Activated naive CD4-positive, alpha-beta T cell treated with anti-CD3 and anti-CD28 coated beads, Interleukin-2, amount 10 ng/mL, durations not matched to agents 7 days and 5 days (primary cell): ENCODE measurements around the gene CXXC4.
A peak's percentile ranks its signal among the peaks of the same experiment; 100 is the strongest.

Experiments used
- CTCF ChIA-PET: fragments of 350-600 bp; sonication (Branson Sonifier 250); formaldehyde crosslinking; loops from one replicate; lab custom pipeline; 2021; ENCODE audit warnings: antibody characterized with exemption; lab: Charles Lee
- DNase-seq: peaks from one replicate; pipeline ENCODE4 v3.0.0-alpha.2; 2020
- H3K27ac Mint-ChIP-seq: one replicate; pipeline ENCODE4 v1.8.0; 2021; ENCODE audit warnings: mild to moderate bottlenecking, moderate library complexity, mixed read lengths
- H3K27me3 Mint-ChIP-seq: one replicate; pipeline ENCODE4 v1.8.0; 2021; ENCODE audit warnings: mild to moderate bottlenecking, mixed read lengths
- H3K36me3 Mint-ChIP-seq: one replicate; pipeline ENCODE4 v1.8.0; 2021; ENCODE audit warnings: mixed read lengths
- H3K4me1 Mint-ChIP-seq: one replicate; pipeline ENCODE4 v1.8.0; 2021; ENCODE audit warnings: mixed read lengths
- H3K4me3 Mint-ChIP-seq: one replicate; pipeline ENCODE4 v1.8.0; 2021; ENCODE audit warnings: mild to moderate bottlenecking, moderate library complexity, mixed read lengths
- H3K9me3 Mint-ChIP-seq: one replicate; pipeline ENCODE4 v1.8.0; 2021; ENCODE audit warnings: mixed read lengths

CXXC4 gene

DNA sequence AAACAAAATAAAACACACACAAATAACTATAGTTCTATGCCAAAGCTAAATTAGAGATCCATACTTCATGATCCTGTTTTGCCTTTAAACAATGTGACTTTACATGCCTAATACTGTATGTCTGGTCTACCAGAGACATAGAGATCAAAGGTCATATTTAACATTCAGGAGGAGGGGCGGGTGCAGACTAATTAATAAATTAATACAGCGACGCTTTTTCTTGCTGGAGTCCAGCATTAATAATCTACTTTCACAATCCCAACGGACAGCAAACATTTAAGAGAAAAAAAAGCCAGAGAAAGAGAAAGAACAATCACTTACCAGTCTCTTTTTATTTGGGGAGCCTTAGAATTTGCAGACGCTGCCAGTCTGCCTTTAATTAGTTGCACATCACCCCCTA lies 509 bp downstream of the CXXC4 start:
- no peak overlapping the region for H3K27ac Mint-ChIP-seq
- CTCF ChIA-PET = no interaction called here
- H3K36me3 Mint-ChIP-seq = no peaks in the 10 kb centered on the region
- peaks cover 30% of the 10 kb centered on the region for H3K4me1 Mint-ChIP-seq
- H3K4me3 Mint-ChIP-seq = peak overlapping the region; percentile 19
- peaks cover 60% of the 10 kb centered on the region for H3K27me3 Mint-ChIP-seq
- no peak for DNase-seq
- no peaks in the 10 kb centered on the region for H3K9me3 Mint-ChIP-seq

DNA sequence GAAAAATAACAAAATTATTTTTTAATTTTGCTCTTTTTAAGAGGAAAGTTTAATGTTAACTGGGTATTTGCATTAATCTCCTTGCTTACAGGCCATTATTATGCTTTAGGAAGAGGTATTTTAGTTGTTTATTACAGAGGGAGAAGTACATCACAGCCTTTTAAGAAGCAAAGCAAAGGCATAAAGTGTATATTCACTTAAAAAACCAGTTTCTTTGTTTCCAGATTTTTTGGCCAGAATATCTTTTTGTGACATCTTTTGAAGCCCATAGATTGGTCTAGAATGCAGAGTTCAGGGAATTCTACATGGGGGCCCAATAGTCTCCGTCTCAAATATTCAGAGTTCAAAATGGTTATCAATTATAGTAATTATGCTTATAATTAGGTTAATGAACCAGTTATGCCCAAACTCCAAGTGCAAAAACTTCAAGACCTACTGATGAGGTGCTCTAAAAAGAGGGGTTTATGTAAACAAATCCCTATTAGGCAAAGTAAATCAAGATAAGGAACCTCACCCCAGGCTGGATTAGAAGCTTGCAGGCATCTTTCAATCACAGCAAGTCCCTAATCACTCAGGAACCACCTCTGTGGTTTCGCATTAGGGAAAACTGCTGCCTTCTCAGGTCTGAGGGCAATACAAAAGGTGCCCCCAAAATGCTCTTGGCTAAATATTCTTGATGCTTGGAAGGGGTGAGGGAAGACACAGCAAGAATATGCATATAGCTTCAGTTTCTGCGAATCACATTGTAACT lies 1.4 kb downstream of the CXXC4 start:
- Mint-ChIP-seq H3K4me3 (no peak overlapping the region), H3K27me3 (peaks cover 60% of the 10 kb centered on the region), H3K9me3 (no peaks in the 10 kb centered on the region), H3K36me3 (no peaks in the 10 kb centered on the region), H3K4me1 (peaks cover 30% of the 10 kb centered on the region), H3K27ac (no peak overlapping the region)
- DNase-seq = no peak
- CTCF ChIA-PET = no interaction called here

DNA sequence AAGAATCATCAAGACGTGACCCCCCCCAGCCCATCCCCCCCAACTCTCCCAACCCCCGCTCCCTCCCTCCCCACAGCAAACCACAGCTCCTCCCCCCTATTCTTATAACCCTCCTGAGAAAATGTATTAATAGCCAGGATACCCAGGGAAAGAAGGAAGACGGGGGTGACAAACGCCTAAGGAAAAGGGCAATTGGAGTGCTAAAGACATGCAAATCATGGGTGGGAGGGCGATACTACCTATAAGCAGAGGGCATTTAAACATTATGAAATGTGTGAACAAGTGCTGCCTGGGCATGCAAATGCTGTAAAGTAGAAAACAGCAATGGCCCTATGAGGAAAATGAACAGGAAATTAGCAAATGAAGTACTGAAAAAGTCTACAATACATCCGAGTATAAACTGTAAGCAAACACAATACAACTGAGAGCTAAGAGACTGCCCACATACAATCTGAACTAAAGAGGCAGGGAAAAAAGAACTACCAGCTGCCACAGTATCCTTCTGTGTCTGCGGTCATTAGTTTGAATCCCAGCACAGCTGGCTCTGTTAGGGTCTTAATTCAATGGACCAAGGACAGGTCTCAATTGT lies 2.4 kb downstream of the CXXC4 start:
- Mint-ChIP-seq H3K4me3 (peak overlapping the region; percentile 46), H3K4me1 (peaks cover 30% of the 10 kb centered on the region), H3K9me3 (no peaks in the 10 kb centered on the region), H3K36me3 (no peaks in the 10 kb centered on the region), H3K27me3 (peaks cover 60% of the 10 kb centered on the region), H3K27ac (no peak overlapping the region)
- CTCF ChIA-PET = no interaction called here
- DNase-seq = no peak

DNA sequence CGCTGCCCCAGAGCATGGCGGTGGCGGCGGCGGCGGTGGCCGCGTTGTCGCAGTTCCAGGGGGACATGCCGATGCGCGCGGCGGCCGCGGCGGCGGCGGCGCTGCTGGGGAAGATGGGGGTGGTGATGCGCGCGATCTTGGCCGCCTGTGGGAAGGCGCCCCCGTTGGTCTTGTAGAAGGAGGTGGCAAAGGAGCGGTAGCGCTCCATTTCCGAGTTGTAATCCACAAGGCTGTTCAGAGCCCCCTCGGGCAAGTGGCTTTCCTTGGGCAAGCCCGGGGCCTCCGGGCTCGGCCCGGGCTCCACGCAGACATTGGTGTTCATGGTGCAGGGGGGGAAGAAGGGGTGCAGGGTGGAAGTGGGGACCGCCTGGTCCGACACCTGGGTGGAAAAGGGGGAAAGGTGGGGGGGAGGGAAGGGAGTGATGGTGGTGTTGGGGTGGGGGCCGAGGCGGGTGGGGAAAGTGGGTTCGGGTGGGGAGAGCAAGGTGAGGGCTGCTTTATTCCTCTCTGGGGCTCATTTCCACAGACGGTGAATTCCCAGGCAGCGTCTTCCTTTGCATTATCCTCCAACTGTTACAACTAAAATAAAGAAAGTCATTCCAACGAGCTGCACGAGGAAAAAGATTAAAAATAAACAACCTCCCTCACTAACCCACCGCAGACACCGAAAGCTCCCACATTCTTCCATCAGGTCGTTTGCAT lies 3.1 kb downstream of the CXXC4 start:
- H3K27ac Mint-ChIP-seq = no peak overlapping the region

DNA sequence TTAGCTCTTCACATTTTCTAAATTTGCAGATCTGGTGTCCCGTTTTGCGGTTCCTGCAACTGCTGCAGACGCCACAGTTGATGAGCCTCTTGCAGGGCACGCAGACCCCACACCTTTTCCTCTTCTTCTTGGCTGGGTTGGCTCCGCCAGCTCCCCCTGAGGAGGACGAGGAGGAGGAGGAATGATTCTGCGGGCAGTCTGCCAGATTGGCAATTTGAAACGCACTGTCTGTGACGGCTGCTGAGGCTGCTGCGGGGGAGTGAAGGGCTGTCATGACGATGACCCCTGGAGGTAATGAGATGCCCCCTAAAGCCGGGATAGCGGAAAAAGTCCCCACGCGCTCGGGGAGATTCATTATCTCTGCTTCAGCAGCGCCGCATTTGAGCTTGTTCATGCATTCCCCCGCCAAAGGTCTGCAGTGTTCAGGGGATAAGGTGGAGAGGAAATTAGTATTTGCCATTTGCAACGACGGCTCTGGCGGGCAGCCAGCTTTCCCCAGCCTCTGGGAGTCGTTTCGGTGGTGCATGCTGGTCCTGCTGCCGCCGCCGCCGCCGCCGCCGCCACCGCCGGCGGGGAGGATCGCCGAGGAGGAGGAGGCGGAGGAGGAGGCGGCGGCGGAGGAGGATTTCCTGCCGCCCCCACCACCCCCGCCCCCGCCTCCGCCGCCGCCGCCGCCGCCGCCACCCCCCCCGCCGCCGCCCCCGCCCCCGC lies 3.8 kb downstream of the CXXC4 start:
- Mint-ChIP-seq H3K27ac (no peak overlapping the region), H3K36me3 (no peaks in the 10 kb centered on the region), H3K27me3 (peaks cover 60% of the 10 kb centered on the region), H3K9me3 (no peaks in the 10 kb centered on the region), H3K4me1 (peaks cover 30% of the 10 kb centered on the region), H3K4me3 (peak overlapping the region; percentile 51)
- DNase-seq = peak; percentile 53
- CTCF ChIA-PET = interaction anchor here (0.7 kb wide), 1 partner anchor 1622 kb away, joined by 3 read pairs; no protein-coding TSS in a partner anchor

More for the DNA sequence above, 3.1 kb downstream of the CXXC4 start:
- H3K36me3 Mint-ChIP-seq = no peaks in the 10 kb centered on the region
- peaks cover 60% of the 10 kb centered on the region for H3K27me3 Mint-ChIP-seq
- H3K4me3 Mint-ChIP-seq = peak overlapping the region; percentile 65
- no peaks in the 10 kb centered on the region for H3K9me3 Mint-ChIP-seq
- DNase-seq = peak; percentile 47
- peaks cover 30% of the 10 kb centered on the region for H3K4me1 Mint-ChIP-seq
- CTCF ChIA-PET = no interaction called here

DNA sequence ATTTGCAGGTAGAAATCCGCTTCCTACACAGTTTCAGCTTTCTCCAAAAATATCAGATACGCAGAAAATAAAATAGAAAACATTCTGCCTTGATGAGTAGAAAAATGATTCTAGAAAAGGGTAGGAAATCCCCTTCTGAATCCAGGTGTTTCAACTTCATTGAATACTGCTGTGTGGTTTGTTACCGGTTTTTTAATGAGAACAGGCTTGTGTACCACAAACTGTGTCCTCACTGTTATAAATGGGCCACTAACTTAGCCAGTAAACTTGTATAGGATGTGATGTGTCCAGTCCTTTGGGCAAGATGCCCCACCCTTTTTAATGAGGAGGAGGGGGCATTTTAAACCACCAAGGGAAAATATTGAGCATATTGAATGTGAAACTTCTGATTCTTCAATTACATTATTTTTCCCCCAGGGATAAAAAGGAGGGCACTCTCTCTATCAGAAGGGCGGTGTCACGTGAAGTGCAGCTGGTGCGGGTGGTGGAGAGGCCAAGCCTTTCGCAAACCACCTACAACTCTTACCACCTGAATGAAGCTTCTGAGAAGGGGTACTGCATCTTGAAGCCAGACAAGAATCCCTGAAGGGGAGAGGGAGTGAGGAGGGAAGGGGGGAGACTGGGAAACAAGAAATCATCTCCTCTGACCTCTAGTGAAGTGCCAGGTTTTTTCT lies 4.5 kb downstream of the CXXC4 start:
- Mint-ChIP-seq H3K27me3 (peaks cover 55% of the 10 kb centered on the region), H3K36me3 (no peaks in the 10 kb centered on the region), H3K9me3 (no peaks in the 10 kb centered on the region), H3K27ac (no peak overlapping the region), H3K4me1 (peaks cover 26% of the 10 kb centered on the region), H3K4me3 (peak overlapping the region; percentile 51)
- CTCF ChIA-PET = interaction anchor here (0.7 kb wide), 1 partner anchor 1623 kb away, joined by 3 read pairs; no protein-coding TSS in a partner anchor
- DNase-seq = no peak

DNA sequence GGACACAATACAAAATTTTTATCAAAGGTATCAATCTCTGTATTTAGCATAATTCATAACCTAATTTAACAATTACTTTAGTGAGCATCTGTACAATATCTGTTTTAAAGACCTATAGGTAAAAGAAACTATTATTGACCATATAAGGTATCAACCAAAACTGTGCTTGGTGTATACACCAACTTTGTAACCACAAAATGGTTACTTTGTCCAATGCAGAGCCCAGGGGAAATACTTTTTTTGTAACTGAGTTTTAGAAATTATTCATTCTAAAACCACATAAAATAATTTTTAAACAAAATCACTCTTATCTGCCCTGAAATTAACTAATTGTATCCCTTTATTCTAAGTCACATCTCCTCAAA lies 5.0 kb downstream of the CXXC4 start:
- no peak for DNase-seq
- Mint-ChIP-seq H3K4me3 (no peak overlapping the region), H3K27me3 (peaks cover 50% of the 10 kb centered on the region), H3K27ac (no peak overlapping the region), H3K4me1 (peaks cover 23% of the 10 kb centered on the region), H3K36me3 (no peaks in the 10 kb centered on the region), H3K9me3 (no peaks in the 10 kb centered on the region)
- CTCF ChIA-PET = no interaction called here

DNA sequence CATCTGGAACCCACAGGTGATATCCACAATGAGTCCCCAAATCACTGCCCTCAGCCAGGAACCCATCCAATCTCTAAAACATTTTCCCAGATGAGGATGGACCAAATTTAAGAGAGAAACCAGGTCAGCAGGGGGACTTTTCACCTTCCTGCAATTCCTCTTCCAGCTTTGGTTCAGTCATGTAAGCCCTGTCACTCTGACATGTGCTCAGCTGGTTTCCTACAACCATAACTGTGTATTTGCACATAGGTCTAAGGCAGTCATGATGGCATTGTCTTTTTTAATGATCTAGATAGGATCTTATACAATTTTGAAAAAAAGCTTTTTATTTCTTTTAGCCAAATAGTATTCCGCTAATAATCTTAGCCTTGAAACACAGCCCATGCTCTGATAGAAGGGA lies 6.5 kb downstream of the CXXC4 start:
- Mint-ChIP-seq H3K36me3 (no peaks in the 10 kb centered on the region), H3K9me3 (no peaks in the 10 kb centered on the region), H3K4me1 (peaks cover 17% of the 10 kb centered on the region), H3K4me3 (no peak overlapping the region), H3K27ac (no peak overlapping the region), H3K27me3 (peaks cover 34% of the 10 kb centered on the region)
- no peak for DNase-seq
- CTCF ChIA-PET = no interaction called here

DNA sequence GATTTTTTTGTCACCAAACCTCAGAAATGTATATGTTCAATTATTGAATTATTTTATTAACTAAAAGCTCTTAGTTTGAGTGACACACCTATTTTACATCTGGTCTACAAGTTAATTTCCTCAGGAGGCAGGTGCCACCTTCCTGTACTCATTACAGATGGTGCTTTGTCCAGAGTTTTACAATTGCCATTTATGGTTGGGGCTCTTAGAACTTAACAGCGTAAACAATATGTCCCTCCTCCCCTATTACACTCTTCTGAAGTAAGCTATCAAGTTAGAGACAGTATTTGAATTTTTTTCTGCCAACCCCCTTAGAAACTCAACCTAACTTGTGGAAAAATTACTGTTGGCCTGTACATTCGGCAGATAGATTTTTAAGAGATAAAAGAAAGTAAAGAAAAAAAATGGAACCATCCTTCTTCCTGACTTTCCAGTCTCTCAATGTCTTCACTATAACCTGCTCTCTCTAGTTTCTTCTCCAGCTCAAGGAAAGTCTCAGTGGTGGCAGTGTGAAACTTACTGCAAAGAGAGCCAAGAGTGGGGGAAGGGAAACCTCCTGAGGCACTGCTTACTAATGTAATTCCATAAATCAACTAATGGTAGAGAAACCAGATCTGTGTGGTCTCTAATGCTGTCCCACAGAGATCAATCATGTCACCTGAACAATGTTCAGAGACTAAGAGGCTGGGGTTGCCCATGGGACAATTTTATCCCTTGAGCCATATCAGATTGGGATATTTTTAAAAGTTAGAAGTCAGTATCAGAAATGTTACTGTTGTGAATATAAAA lies 7.8 kb downstream of the CXXC4 start:
- Mint-ChIP-seq H3K9me3 (no peaks in the 10 kb centered on the region), H3K27me3 (peaks cover 22% of the 10 kb centered on the region), H3K4me3 (no peak overlapping the region), H3K27ac (no peak overlapping the region), H3K4me1 (peaks cover 13% of the 10 kb centered on the region), H3K36me3 (no peaks in the 10 kb centered on the region)
- CTCF ChIA-PET = no interaction called here
- DNase-seq = no peak

DNA sequence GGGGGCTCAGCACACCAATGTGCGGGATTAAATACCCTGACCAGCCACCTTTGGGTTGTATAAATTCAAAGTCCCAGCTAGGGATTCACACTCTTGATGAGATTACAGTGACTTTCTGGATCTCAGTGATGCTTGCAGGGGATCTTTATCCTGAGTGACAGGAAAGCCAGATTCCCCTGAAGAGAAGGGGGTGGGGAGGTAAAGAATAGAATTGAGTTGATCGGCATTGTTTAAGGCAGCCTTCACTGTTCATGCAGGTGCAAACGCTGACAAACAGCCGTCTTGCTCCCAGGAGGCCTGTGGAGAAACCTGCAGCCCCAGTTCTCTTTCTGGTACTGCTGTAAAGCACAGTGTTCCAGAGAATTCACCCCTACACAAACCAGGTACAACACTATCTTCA lies 19.0 kb downstream of the CXXC4 start:
- H3K4me3 Mint-ChIP-seq = no peak overlapping the region
- CTCF ChIA-PET = no interaction called here
- no peaks in the 10 kb centered on the region for H3K36me3 Mint-ChIP-seq
- no peak overlapping the region for H3K27ac Mint-ChIP-seq
- H3K9me3 Mint-ChIP-seq = no peaks in the 10 kb centered on the region
- H3K4me1 Mint-ChIP-seq = no peaks in the 10 kb centered on the region
- no peaks in the 10 kb centered on the region for H3K27me3 Mint-ChIP-seq
- no peak for DNase-seq

DNA sequence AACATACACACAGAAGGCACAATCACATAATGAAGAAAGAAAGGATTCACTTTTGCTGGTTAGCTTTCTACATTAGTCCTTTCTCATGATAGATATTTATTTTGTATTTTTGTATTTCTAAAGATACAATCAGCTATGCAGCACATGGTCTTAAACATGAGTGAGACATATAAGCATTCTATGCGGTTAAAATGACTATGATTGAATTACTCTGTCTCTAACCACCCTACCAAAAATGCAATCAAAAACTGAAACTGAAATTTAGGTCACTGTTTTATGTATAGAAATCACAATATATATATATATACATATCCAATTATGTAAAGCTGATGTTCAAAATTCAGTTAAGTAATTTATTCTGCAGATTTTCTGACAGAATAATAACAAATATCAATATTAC lies 21.9 kb downstream of the CXXC4 start:
- Mint-ChIP-seq H3K27ac (no peak overlapping the region), H3K4me1 (no peaks in the 10 kb centered on the region), H3K36me3 (no peaks in the 10 kb centered on the region), H3K9me3 (no peaks in the 10 kb centered on the region), H3K4me3 (no peak overlapping the region), H3K27me3 (no peaks in the 10 kb centered on the region)
- no peak for DNase-seq
- CTCF ChIA-PET = no interaction called here

DNA sequence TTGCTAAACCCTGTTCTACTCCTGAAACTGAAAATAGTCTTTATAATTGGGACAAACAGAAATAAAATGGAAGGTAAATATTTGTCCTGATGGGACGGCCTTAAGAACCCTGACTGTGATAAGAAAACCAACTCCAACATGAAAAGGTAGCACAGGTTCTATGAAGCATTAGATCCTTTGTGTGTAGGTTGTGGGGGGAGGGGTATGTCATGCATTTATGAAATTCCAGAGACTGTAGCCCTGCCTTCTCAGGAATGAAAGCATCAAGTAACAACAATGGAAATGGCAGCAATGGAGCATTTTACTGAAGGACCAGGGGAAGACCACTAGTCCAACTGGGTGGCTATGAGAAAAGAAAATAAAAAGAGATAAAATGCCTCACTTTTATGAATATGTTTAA lies 23.9 kb downstream of the CXXC4 start:
- CTCF ChIA-PET = no interaction called here
- no peak overlapping the region for H3K4me3 Mint-ChIP-seq
- no peaks in the 10 kb centered on the region for H3K27me3 Mint-ChIP-seq
- H3K36me3 Mint-ChIP-seq = no peaks in the 10 kb centered on the region
- no peak for DNase-seq
- H3K9me3 Mint-ChIP-seq = no peaks in the 10 kb centered on the region
- H3K4me1 Mint-ChIP-seq = no peaks in the 10 kb centered on the region
- H3K27ac Mint-ChIP-seq = no peak overlapping the region

DNA sequence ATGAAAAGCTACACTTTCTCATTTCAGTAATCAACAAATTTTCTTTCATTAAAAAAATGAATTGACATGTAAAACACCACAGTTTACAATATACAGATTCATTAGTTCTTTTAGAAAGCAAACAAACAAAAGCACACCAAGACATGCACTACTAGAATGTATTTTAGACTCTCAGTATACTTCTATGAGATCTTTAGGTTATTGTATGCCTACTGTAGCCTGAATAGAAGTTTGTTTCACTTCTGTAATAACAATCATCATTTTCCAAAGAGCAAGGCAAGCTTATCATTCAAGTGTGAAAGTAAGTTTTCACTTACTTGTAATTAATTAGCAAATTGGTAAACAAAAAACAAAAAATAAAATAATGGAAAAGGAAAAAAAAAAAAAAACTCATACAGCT lies 24.9 kb downstream of the CXXC4 start:
- CTCF ChIA-PET = no interaction called here
- no peaks in the 10 kb centered on the region for H3K9me3 Mint-ChIP-seq
- no peaks in the 10 kb centered on the region for H3K36me3 Mint-ChIP-seq
- H3K4me1 Mint-ChIP-seq = no peaks in the 10 kb centered on the region
- no peak overlapping the region for H3K27ac Mint-ChIP-seq
- no peak for DNase-seq
- no peak overlapping the region for H3K4me3 Mint-ChIP-seq
- no peaks in the 10 kb centered on the region for H3K27me3 Mint-ChIP-seq
